Astrocyte (in vitro differentiated cells and primary cell): ENCODE results near the gene LRRC17.

ENCODE experiments used
- CTCF ChIP-seq: IDR thresholded peaks from 2 replicates; pipeline ENCODE4 v1.5.1; 2011; ENCODE audit warnings: low read depth, mild to moderate bottlenecking, inconsistent platforms, low read length, moderate library complexity; ENCODE audit not compliant: insufficient read depth
- EZH2 ChIP-seq: IDR thresholded peaks from 2 replicates; pipeline ENCODE4 v1.6.1; 2012; ENCODE audit warnings: mild to moderate bottlenecking, low read length, inconsistent platforms; ENCODE audit not compliant: insufficient read depth

GRCh38 chr7:102982235-102982634, 69.4 kb downstream of the LRRC17 start:
- no peak for TF ChIP-seq CTCF
- TF ChIP-seq EZH2, result no peak
